SK-MEL-5 (cell line): ENCODE measurements around the gene SGCE. TPM values are rescaled to one million over a fixed set of nuclear protein-coding genes. Genes with fewer than 3 reads are reported as not detected.

ENCODE experiments used
- DNase-seq: peaks from one replicate; pipeline ENCODE4 v3.0.0-alpha.2; 2016; ENCODE audit warnings: low read depth, low spot score
- in situ Hi-C: cut with HindIII; loops from 2 replicates; pipeline ENCODE4 v1.10.0; 2016; ENCODE audit warnings: low sequenced_read_pairs, high pct_unique_total_duplicates, low pct_unique_long_range_greater_than_20kb
- total RNA-seq: library from RNA; depleted of rRNA; stranded (reverse); fragments of >200 nt; shearing (Covaris generic); gene quantifications from 2 replicates; pipeline ENCODE4 v1.2.3, GENCODE V29; 2014

The SGCE gene
- total RNA-seq, 1 experiment from 2014 or later = 69.9 TPM

DNA sequence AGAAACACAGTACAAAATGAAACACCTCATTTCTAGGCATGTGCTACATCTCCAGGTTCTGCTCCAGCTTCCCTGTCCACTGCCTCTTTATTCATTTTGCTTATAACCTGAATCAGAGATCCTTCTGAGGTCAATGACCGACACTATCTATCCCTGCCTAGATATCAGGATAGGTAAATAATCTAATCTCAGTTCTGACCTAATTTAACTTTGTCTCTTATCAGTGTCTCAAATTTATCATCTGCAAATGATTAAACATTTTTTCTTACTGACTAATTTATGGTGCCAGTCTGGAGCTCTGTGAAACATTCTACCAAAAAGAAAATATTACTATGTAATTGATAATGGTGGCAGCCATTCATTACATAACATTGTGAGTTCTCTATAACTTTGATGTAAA, 61.1 kb downstream of the SGCE start:
- no peak for DNase-seq
- in situ Hi-C loops = no loop called here

DNA sequence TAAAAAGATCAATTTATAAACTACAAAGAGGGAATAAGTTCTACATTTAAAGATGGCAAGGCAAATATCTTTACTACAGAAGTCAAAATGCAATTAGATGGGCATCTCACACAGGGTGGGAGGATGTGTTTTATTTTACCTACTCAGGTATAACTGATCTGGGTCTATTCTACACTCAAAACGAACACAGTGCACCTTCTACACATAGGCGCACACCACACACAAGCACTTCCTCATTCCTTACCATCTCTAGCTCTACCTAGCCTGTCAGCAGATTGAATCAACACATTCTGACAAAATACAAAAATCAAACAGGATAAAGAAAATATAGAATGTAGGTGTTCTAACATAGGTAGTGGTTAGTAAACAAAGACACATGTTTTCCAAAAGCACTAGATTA, 64.8 kb downstream of the SGCE start:
- in situ Hi-C loops = no loop called here
- no peak for DNase-seq

GRCh38 chr7:94590526-94591162, 65.3 kb downstream of the SGCE start:
- in situ Hi-C loops = no loop called here
- no peak for DNase-seq

GRCh38 chr7:94588075-94588474, 67.9 kb downstream of the SGCE start:
- DNase-seq = no peak
- in situ Hi-C loops = no loop called here

DNA sequence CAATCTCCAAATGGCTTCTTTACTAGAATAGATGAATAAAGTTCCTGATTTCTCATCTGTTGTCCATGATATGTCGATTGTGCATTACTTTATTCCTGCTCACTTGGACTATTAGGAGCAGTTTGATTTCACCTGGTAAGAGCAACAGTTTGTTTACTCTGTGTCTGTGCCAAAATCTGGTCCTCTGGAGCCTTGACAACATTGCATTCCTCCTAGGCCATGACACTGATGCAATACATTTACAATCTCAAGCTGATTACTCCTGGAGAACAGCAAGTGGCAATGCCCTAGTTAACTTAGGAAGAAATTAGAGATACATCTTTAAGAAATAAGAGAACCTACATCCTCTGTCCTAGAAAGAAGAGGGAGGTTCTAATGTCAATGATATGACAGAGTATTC, 71.8 kb downstream of the SGCE start:
- no peak for DNase-seq
- in situ Hi-C loops = no loop called here

GRCh38 chr7:94580601-94581000, 75.3 kb downstream of the SGCE start:
- DNase-seq = no peak
- in situ Hi-C loops = no loop called here

DNA sequence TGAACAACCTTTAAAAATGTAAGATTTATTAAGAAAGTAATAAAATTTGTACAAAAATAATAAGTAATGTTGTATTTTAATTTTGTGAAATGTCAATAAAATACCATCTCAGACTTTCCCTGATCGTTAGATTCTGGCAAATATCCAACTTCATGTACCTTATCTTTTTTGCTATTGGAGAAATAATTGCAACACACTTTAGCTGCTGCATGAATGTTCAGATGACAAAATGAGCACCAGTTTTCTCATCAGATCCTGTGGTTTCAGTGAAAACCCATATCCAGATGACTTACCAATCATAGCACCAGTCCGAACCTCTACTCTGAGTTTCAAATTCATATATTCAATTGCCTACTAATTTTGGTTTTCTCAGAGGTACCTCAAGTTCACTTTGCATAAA, 76.5 kb downstream of the SGCE start:
- no peak for DNase-seq

DNA sequence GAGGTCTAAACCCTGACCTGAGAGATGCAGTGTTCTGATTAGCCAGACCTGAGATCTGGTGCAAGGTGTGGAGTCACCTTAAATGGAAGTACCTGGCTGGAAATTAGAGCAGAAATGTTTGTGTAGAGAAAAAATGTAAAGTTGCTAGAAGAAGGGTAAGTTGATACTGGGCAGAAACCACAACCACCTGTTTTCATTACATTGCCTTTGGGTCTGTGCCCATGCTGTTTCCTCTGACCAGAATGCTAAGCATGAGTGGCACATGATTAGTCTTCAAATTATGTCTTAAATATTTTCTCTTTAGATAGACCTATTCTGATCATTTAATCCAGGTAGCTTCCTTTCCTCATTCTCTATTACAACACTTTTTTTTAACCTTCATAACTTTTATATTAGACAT, 77.3 kb downstream of the SGCE start:
- no peak for DNase-seq
- in situ Hi-C loops = no loop called here

More for the DNA sequence above, 76.5 kb downstream of the SGCE start:
- in situ Hi-C loops = no loop called here

DNA sequence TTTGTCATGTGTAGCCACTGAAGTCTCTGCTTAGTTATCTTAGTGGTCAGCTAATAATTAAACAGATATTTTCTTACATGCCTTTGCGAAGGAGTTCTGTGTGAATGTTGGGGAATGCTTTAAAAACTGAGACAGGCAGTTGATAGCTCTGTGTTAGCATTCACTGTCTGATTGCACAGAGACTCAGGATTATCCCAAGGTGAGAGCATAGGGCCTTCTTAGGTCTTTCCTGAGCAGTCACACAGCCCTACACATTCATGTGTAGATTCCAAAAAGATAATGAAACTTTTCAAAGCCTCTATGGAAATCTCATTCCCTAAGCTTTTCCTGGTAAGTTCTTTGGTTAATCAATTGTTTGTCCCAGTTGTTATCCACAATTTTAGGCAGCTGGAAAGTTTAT, 78.6 kb downstream of the SGCE start:
- DNase-seq = no peak
- in situ Hi-C loops = no loop called here

- no peak for DNase-seq
- in situ Hi-C loops = no loop called here
Measured at GRCh38 chr7:94576316-94576715, 79.6 kb downstream of the SGCE start.

DNA sequence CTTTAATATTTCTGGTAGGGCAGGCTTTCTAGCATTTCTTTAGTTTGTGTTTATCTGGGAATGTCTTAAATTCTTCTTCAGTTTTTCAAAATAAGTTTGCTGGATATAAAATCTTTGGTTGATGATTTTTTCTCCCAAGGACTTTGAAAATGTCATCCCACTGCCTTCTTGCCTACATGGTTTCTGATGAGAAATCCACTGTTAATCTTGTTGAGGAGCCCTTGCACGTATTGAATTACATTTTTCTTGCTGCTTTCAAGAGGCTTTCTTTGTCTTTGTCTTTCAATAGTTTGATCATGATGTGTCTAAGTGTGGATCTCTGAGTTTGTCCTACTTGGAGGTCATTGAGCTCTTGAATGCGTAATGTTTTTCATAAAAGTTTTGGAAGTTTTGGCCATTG, 80.3 kb downstream of the SGCE start:
- in situ Hi-C loops = no loop called here
- no peak for DNase-seq

DNA sequence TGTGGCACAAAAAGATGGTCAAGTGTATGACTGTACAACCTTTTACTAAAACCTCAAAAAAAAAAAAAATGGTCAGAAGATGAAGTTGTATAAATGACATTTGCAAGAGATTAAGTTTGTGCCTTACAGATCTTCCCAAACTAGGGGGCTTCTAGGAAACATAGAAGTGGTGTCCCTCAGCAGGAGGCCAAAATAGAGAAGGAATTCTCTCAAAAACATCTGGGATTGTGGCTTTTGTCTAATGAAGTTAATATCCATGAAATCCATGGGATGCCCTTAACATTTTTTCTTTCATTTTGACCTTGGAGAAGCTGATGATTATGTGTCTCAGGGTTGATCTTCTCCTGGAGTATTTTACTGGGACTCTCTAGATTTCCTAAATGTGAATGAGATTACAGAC, 84.1 kb downstream of the SGCE start:
- no peak for DNase-seq
- in situ Hi-C loops = no loop called here

DNA sequence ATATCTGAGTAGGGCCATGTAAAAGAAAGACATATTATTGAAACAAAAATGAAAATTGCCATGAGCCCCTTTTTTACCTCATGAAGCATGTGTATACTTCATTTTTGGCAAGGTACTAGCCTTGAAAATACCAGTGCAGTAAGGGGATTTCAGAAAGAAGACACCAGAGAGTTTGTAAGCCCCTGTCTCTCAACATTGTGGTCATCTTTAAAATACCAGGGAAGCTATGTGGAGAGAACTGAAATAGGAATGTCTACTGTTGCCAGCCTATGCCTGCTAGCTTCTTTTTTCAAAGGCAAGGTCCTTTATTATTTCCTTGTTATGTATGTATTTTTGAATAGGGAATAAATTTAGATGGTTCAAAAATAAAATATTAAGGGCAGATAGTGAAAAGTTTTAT, 88.5 kb downstream of the SGCE start:
- no peak for DNase-seq

GRCh38 chr7:94565247-94565894, 90.6 kb downstream of the SGCE start:
- in situ Hi-C loops = no loop called here
- no peak for DNase-seq

More for the DNA sequence above, 88.5 kb downstream of the SGCE start:
- in situ Hi-C loops = no loop called here

DNA sequence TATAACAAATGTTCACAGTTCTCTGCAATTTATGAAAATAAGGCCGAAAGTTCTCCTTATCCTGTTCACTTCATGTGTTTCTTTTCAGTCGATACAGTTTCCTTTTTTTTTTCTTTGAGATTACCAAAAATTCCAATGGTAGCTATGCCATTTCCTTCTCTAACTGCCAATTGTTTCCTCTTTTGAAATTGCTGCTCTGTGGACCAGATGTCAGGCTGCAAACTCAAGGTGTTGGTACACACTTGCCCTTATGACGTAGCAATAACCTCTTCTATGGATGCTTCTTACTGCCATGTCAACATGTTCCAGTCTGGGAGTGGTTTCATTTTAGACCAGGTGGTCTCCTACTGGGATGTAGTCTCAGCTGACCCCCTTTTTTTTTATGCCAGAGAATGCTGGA, 93.4 kb downstream of the SGCE start:
- in situ Hi-C loops = no loop called here
- DNase-seq = no peak

DNA sequence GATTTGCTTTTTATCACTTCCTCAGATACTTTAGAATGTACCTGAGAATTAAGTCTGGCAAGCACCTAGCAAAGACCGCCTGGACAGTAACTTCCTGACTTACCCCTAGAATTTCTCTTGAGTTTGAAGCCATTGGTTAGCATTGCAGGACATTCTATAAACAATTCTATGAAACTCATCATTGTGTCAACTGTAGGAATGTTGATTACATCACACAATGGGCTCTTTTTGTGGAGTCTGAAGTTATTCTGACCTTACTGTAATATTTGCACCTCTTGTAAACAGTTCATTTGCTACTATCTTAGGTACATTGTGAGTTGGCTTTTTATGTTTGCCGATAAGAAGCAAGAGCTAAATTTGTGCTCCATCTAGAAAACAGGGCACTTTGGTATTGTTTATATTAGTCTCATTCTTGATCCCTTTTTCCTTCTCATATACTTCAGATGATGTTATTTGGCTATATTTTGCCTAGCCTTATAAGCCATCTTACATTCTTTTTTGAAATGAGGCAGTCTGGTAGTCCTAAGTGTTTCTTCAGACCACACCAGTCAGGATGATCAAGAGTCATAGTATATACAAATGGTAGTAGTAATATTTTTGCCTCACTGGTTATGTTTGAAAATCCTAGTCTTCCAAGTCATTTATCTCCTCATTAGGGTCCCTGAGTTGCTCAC, 94.0 kb downstream of the SGCE start:
- in situ Hi-C loops = no loop called here
- peak; percentile 21 for DNase-seq

DNA sequence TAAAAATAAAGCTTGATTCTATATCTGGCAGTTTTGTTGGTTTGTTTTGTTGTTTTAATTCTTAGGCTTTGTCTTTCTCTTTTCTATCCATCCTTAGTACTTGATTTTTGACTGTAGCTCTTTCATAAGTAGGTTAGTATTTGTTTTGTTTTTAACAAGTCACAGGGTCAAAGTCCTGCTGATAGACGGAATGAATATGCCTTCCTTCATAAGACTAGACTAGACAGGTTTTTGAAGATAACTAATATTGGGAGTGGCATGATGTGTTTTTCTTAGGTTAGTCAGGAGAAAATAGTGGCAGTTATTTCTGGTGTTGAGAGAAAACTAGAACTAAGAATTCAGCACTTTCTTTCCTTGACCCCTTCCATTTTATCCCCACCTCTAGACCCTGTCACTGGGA, 96.0 kb downstream of the SGCE start:
- in situ Hi-C loops = no loop called here
- no peak for DNase-seq

GRCh38 chr7:94557215-94557614, 98.7 kb downstream of the SGCE start:
- DNase-seq = no peak
- in situ Hi-C loops = no loop called here

DNA sequence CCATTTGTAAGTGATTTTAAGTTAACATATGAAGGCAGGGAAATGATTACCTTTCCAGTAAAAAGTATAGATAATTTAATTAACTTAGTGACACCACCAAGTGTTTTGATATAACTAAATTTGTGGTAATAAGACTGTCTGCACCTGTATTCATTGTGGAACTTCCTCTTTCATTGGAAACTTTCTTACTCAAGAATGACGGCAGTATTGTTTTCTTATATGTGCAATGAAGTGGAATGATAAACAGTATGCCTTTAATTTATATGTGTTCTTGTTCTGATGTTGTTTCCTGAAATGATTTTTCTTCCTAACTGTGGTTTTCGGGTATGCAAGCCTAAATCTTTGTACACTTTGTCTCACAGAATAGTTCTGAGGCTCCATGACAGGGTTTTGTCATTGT, 99.9 kb downstream of the SGCE start:
- DNase-seq = no peak
- in situ Hi-C loops = no loop called here
